ENCODE data around the gene CDCP2. TPM values are rescaled to one million over a fixed set of nuclear protein-coding genes. Genes with fewer than 3 reads are reported as not detected.

Gene CDCP2
- total RNA-seq, 1 experiment from 2014 or later = not detected

GRCh38 chr1:54091666-54092065 lies 61.1 kb downstream of the CDCP2 start:
- BruUV-seq (replicated peaks) = no TSS peak
- intact Hi-C loops (cut with micrococcal nuclease; ENCODE audit: unreplicated experiment) = no loop called here
- Histone ChIP-seq H3K9me3 (ENCODE audit: control insufficient read depth, insufficient read depth, low read depth, low read length) (no peaks in the 10 kb centered on the region), H3K27me3 (ENCODE audit: control insufficient read depth, insufficient read depth, low read length) (no peaks in the 10 kb centered on the region), H3K36me3 (ENCODE audit: control insufficient read depth, insufficient read depth, low read length) (no peaks in the 10 kb centered on the region), H3K4me3 (ENCODE audit: low read depth in 2 of 2, low read length in 2 of 2) (no peak overlapping the region), H3K4me1 (ENCODE audit: control insufficient read depth, insufficient read depth, low read length) (no peaks in the 10 kb centered on the region), H3K27ac (ENCODE audit: low read length) (no peak overlapping the region)
- CTCF ChIA-PET = no interaction called here
- in situ Hi-C loops (cut with HindIII; ENCODE audit: low pct_unique_long_range_greater_than_20kb, low sequenced_read_pairs) = no loop called here
- no peak for TF ChIP-seq POLR2AphosphoS5 (IDR thresholded peaks at IDR 0.05; ENCODE audit: low read depth, low read length)
- TF ChIP-seq, protein P1, sequence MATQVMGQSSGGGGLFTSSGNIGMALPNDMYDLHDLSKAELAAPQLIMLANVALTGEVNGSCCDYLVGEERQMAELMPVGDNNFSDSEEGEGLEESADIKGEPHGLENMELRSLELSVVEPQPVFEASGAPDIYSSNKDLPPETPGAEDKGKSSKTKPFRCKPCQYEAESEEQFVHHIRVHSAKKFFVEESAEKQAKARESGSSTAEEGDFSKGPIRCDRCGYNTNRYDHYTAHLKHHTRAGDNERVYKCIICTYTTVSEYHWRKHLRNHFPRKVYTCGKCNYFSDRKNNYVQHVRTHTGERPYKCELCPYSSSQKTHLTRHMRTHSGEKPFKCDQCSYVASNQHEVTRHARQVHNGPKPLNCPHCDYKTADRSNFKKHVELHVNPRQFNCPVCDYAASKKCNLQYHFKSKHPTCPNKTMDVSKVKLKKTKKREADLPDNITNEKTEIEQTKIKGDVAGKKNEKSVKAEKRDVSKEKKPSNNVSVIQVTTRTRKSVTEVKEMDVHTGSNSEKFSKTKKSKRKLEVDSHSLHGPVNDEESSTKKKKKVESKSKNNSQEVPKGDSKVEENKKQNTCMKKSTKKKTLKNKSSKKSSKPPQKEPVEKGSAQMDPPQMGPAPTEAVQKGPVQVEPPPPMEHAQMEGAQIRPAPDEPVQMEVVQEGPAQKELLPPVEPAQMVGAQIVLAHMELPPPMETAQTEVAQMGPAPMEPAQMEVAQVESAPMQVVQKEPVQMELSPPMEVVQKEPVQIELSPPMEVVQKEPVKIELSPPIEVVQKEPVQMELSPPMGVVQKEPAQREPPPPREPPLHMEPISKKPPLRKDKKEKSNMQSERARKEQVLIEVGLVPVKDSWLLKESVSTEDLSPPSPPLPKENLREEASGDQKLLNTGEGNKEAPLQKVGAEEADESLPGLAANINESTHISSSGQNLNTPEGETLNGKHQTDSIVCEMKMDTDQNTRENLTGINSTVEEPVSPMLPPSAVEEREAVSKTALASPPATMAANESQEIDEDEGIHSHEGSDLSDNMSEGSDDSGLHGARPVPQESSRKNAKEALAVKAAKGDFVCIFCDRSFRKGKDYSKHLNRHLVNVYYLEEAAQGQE (IDR thresholded peaks at IDR 0.05; ENCODE audit: insufficient read depth in 1 of 2, low read depth in 2 of 2, low read length in 1 of 2) = no peak
- no peak for TF ChIP-seq CTCF (IDR thresholded peaks at IDR 0.05)
- no peak for TF ChIP-seq TCF7L2 (IDR thresholded peaks at IDR 0.05; ENCODE audit: low read depth, low read length)
- no peak for TF ChIP-seq SIN3A (IDR thresholded peaks at IDR 0.05; ENCODE audit: borderline replicate concordance, insufficient read depth, low read depth, low read length)
- DNase-seq (ENCODE audit: low read depth, low spot score) (no peak), ATAC-seq (no peak)
- POLR2A ChIA-PET = no interaction called here

GRCh38 chr1:54088385-54088784 lies 64.4 kb downstream of the CDCP2 start:
- in situ Hi-C loops (cut with HindIII; ENCODE audit: low pct_unique_long_range_greater_than_20kb, low sequenced_read_pairs) = no loop called here
- DNase-seq (ENCODE audit: low read depth, low spot score) (no peak), ATAC-seq (no peak)
- Histone ChIP-seq H3K4me3 (ENCODE audit: low read depth in 2 of 2, low read length in 2 of 2) (no peak overlapping the region), H3K27me3 (ENCODE audit: control insufficient read depth, insufficient read depth, low read length) (no peaks in the 10 kb centered on the region), H3K9me3 (ENCODE audit: control insufficient read depth, insufficient read depth, low read depth, low read length) (no peaks in the 10 kb centered on the region), H3K27ac (ENCODE audit: low read length) (no peak overlapping the region), H3K36me3 (ENCODE audit: control insufficient read depth, insufficient read depth, low read length) (no peaks in the 10 kb centered on the region), H3K4me1 (ENCODE audit: control insufficient read depth, insufficient read depth, low read length) (no peaks in the 10 kb centered on the region)
- intact Hi-C loops (cut with micrococcal nuclease; ENCODE audit: unreplicated experiment) = no loop called here
- no TSS peak for BruUV-seq (replicated peaks)
- TF ChIP-seq, protein P1 (IDR thresholded peaks at IDR 0.05; ENCODE audit: insufficient read depth in 1 of 2, low read depth in 2 of 2, low read length in 1 of 2) = no peak
- TF ChIP-seq POLR2AphosphoS5 (IDR thresholded peaks at IDR 0.05; ENCODE audit: low read depth, low read length) (no peak), CTCF (IDR thresholded peaks at IDR 0.05) (no peak), TCF7L2 (IDR thresholded peaks at IDR 0.05; ENCODE audit: low read depth, low read length) (no peak), SIN3A (IDR thresholded peaks at IDR 0.05; ENCODE audit: borderline replicate concordance, insufficient read depth, low read depth, low read length) (no peak)
- POLR2A ChIA-PET = no interaction called here
- CTCF ChIA-PET = no interaction called here
